NCI-H1436 treated with DMSO at 0.1 percent for 48 hours (cell line): ENCODE data around the gene DECR2.
A peak's percentile ranks its signal among the peaks of the same experiment; 100 is the strongest.

Experiments used
- DNase-seq: peaks from one replicate; lab custom pipeline; 2025; lab: John Stamatoyannopoulos, UW

Gene DECR2

DNA sequence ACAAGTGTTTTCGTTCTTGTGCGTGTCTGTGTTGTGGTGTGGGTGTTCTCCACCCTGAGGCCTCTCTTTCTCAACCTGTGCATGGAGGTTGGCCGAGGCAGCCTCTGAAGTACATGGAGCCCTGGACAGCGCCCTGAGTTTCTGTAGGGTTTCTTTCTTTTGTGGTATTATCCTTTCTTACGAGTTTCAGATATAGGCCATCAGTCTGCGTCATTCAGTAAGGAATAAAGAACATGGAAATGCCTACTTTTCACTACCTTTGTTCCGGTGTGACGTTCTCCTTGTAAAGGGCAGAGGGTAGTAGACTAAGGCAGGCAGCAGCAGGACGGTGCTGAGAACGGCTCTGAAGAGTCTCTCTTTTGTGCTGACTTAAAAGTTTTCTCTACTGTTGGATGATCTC, 42.3 kb downstream of the DECR2 start:
- DNase-seq, result no peak

DNA sequence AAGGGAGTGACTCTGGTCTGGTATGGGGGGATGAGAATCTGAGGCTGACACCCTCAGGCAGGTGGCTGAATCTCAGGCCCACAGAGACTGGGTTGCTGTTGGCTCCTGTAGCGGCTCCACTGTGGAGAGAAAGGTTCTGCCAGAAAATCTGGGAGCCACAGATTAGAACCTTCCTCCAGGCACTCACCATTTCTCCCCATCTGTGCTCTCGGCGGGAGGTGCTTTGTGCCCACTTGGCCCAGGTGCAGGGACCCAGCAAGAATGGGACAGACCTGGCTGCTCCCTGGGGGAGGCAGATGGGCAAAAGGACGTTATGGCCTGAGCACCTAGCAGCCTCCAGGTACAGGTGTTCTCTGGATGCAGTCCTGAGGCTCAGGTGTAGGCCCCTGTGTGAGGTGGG, 43.9 kb downstream of the DECR2 start:
- DNase-seq, result no peak

DNA sequence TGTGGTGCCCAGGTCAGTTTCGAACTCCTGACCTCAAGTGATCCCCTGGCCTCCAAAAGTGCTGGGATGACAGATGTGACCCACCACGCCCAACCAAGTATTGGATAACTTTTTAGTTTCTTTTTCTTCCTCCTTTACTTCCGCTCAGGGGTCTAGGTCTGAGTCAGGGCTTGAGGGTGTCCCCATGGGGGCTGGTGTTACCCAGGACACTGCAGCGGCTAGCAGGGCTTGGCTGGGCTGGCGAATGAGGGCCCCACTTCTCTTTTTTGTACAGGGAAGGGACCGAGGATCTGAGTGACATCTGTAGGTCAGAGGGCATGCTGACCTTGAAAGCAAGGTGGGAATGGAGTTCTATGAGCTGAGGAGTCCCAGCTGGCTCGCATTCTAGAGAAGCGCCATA, 48.7 kb downstream of the DECR2 start:
- DNase-seq, result no peak

DNA sequence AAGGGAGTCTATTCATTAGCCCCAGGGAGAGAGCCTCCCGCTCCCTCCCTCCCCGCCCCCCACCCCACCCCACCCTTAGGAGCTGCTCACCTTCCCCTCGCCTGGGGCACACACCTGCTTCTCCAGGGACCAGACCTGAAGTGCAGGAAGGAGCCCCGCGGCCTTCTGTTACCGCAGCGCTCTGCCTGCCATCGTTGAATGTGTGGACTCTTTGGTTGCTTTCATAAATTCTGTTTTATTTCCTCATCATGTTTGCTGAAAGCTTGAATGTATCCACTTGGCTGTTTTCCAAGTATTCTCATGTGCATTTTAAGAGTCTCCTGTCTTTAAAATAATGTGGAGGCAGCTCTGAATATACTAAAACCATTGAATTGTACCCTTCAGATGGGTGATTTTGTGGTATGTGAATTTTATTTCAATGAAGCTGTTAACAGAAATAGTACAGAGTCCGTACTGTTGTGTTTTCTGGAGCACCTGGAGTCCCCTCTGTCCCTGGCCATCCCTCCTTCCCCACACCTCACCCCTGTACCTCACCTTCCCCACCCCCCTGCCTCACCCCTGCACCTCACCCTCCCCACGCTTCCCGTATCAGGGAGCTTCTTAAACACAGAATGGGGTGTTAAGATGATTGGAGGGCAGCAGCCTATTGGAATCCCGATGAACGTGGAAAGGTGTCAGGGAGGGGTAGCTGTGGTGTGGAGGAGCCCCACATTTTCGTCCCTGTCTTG, 49.3 kb downstream of the DECR2 start:
- DNase-seq, result peak; percentile 76

DNA sequence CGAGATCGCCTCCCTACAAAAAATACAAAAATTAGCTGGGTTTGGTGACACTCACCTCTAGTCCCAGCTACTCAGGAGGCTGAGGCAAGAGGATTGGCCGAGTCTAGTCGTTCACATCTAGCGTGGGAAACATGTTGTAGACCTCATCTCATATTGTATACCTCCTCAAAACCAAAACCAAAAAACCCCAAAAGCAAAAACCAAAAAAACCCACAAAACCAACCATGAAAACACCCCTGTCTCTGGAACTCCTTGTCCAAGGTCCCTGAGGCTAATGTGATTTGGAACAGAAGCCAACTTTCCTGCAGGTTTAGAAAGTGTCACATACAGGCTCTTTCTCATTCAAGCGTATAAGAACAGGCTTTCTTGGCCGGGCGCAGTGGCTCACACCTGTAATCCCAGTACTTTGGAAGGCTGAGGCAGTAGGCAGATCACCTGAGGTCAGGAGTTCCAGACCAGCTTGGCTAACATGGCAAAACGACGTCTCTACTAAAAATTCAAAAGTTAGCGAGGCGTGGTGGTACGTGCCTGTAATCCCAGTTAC, 52.8 kb downstream of the DECR2 start:
- DNase-seq, result no peak

DNA sequence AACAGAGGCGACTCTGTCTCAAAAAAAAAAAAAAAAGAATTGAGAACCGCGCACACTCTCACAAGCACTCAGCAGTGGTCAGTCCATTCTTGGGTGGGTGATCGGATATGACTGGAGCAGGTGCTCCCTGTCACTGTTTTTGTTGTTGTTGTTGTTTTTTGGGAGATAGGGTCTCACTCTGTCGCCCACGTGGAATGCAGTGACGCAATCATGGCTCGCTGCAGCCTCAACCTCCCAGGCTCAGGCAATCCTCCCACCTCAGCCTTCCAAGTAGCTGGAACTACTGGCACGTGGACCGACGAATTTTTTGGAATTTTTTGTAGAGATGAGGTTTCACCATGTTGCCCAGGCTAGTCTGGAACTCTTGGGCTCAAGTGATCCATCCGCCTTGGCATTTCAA, 53.8 kb downstream of the DECR2 start:
- no peak for DNase-seq

DNA sequence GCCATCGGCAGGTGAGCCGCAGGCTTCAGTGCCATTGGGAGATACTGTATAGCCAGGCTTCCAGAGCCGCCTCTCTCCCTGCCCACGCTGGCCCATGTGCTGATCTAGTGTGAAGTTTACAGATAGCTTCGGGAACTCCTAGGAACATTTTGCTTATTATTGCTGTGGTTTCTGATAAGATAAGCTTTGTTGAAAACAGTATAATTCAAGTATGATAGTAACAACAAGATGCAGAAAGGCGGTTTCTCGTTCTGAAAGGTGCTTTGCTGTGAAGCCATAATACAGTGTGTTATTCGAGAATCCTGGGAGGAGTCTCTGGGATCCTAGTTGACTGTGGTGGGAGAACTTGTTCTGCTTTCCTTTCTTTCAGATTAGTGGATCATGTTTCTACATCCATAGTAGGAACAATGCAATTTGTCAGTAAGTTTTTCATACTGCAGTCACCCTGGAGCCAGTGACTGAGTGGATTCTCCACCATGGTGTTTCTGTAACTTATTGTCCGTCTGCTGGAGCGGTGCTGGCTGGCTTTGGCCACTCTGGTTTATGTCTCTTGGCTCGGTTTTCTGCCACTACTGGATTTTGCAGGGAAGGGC, 55.3 kb downstream of the DECR2 start:
- no peak for DNase-seq

DNA sequence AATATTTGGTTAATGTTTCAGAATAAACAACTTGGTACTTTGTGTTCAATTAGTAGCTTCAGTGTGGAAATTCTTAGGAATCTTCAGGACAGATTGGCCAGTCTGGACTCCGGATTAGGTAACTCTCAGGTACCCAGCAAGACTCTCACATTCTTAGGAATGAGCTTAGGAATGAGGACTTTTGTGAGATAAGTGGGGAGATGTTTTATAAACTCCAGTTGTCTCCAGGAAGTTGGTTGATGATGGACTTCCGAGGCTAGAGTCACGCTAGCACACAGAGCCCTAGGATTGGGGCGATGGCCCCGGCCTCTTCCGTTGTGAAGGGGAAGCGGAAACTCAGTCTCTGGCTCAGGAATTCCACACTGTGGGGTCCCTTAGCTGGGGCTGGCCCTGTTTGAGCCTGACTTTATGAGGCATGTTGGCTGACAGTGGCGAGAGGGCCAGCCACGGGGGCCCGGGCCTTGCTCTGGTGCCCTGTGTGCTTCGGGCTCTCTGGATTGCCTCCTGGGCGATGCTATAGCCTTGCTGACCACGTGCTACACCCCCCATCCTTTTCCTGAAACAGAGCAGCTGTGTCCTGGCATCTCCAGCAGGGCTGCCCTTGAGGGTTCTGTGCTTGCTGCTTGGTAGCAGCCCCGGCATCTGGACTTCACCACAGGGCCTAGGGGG, 56.2 kb downstream of the DECR2 start:
- DNase-seq, result no peak

DNA sequence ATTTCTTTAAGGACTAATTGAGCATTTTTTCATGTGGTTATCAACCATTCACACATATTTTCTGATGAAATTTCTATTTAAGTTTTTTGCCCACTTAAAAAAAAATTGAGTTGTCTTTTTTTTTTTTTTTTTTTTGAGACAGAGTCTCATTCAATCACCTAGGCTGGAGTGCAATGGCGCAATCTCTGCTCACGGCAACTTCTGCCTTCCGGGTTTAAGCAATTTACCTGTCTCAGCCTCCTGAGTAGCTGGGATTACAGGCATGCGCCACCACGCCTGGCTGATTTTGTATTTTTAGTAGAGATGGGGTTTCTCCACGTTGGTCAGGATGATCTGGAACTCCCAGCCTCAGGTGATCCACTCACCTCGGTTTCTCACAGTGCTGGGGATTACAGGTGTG, 58.1 kb downstream of the DECR2 start:
- no peak for DNase-seq

DNA sequence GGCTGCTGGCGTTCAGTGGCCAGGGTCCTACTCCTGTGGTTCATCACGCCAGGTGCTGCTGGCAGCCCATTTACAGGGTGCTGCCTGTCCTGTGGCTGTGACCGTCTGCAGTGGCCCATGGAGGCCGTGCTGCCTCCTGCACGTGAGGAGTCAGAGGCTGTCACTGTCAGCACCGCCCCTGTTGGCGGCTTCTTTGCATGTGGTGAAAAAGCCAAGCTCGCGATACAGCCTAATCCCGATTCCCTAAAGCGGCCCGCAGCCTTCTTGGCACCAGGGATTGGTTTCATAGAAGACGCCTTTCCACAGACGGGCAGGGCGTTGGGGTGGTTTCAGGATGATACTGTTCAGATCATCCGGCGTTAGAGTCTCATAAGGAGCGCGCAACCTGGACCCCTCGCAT, 59.1 kb downstream of the DECR2 start:
- DNase-seq, result no peak
